ENCODE results near the gene MTTP.

- TF ChIP-seq EZH2 (IDR thresholded peaks at IDR 0.05; ENCODE audit: insufficient read depth, poor library complexity, severe bottlenecking) (no peak), EZH2phosphoT487 (IDR thresholded peaks at IDR 0.05; ENCODE audit: insufficient read depth, low read depth) (no peak)
Measured at GRCh38 chr4:99529228-99529627, 45.4 kb upstream of the MTTP start.
